ENCODE results near the gene CDH23.
A peak's percentile ranks its signal among the peaks of the same experiment; 100 is the strongest.

The CDH23 gene

GRCh38 chr10:71646037-71646436 lies 249.3 kb downstream of the CDH23 start:
- Histone ChIP-seq H3K9me3 (ENCODE audit: control insufficient read depth in 2 of 2, low read length in 2 of 2) (no peaks in the 10 kb centered on the region), H3K27me3 (ENCODE audit: control insufficient read depth in 2 of 2, insufficient read depth in 2 of 2, low read length in 2 of 2) (no peaks in the 10 kb centered on the region), H3K4me1 (ENCODE audit: control insufficient read depth in 2 of 2, insufficient read depth in 2 of 2, low read length in 2 of 2) (peaks cover 6 to 13% of the 10 kb centered on the region in 2 donors), H3K27ac (ENCODE audit: low read depth in 2 of 2, low read length in 2 of 2) (no peak overlapping the region), H3K36me3 (ENCODE audit: control insufficient read depth in 2 of 2, insufficient read depth in 2 of 2, low read length in 2 of 2) (no peaks in the 10 kb centered on the region), H3K4me3 (ENCODE audit: low read length in 2 of 2) (no peak overlapping the region), H3K9ac (ENCODE audit: low read depth in 1 of 2, low read length in 2 of 2) (no peak overlapping the region)

DNA sequence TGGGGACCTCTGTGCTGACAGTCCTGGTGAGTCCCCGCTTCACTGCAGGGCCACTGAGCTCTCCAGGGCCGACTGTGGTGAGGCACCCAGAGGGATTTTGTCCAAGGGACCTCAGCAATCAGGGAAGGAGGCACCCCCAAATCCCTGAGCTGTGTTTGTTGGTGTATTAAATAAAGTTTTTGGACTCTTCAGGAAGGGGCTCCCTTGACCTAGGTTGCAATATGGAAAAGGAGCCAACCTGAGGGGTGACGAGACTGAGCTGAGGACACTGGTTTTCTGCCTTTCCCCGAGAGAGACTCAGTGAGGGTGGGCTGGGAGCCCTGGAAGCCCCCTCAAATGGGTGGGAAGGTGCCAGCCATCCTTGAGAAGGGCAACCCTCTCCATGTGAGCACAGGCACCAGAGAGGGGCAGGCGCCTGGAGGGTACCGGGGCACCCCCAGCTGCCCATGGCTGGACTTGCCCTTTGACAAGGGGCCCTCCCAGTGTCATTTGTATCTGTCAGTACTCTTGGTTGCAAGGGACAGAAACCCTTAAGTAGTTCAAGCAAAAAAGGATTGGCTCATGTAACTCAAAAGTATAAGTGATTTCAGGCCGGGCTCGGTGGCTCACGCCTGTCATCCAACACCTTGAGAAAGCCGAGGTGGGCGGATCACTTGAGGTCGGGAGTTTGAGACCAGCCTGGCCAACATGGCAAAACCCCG lies 250.0 kb downstream of the CDH23 start:
- Histone ChIP-seq H3K27ac (ENCODE audit: low read depth in 2 of 2, low read length in 2 of 2) (no peak overlapping the region), H3K27me3 (ENCODE audit: control insufficient read depth in 2 of 2, insufficient read depth in 2 of 2, low read length in 2 of 2) (no peaks in the 10 kb centered on the region), H3K36me3 (ENCODE audit: control insufficient read depth in 2 of 2, insufficient read depth in 2 of 2, low read length in 2 of 2) (no peaks in the 10 kb centered on the region), H3K4me1 (ENCODE audit: control insufficient read depth in 2 of 2, insufficient read depth in 2 of 2, low read length in 2 of 2) (peaks cover 6 to 13% of the 10 kb centered on the region in 2 donors), H3K4me3 (ENCODE audit: low read length in 2 of 2) (no peak overlapping the region), H3K9ac (ENCODE audit: low read depth in 1 of 2, low read length in 2 of 2) (no peak overlapping the region), H3K9me3 (ENCODE audit: control insufficient read depth in 2 of 2, low read length in 2 of 2) (no peaks in the 10 kb centered on the region)

DNA sequence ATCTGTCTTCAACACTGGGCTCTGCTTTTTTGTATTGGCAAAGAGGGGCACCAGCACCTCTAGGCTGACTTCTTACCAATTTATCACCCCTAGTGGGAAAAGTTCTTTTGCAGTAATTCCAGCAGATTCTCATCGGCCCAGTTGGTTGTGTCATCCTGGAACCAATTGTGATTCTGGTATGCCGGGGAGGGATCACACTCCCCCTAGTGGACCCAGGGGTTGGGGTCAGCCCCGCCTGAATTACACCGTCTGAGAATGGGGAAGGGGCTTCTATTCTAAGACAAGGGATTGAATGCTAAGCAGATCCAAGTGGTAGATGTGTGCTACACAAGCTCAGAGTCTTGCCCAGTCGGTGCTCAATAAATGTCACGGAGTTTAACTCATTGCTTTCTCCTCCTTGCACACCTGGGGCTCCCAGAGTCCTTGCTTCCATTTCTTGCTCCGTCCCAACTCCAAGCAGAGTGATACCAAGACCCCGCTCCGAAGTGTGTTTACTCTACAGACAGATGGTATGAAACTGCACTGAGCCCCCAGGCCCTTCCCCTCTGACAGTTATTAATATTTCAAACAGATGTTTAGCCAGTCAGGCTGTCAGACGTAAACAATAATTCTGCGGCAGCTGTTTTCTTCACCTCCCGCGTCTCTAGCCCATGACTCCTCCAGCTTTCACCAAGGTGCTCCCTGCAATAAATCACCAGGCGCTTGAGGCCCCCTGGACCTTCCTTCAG lies 251.0 kb downstream of the CDH23 start:
- Histone ChIP-seq H3K4me1 (ENCODE audit: control insufficient read depth in 2 of 2, insufficient read depth in 2 of 2, low read length in 2 of 2) (peaks cover 6 to 13% of the 10 kb centered on the region in 2 donors), H3K4me3 (ENCODE audit: low read length in 2 of 2) (no peak overlapping the region), H3K9ac (ENCODE audit: low read depth in 1 of 2, low read length in 2 of 2) (no peak overlapping the region), H3K27ac (ENCODE audit: low read depth in 2 of 2, low read length in 2 of 2) (no peak overlapping the region), H3K27me3 (ENCODE audit: control insufficient read depth in 2 of 2, insufficient read depth in 2 of 2, low read length in 2 of 2) (no peaks in the 10 kb centered on the region), H3K36me3 (ENCODE audit: control insufficient read depth in 2 of 2, insufficient read depth in 2 of 2, low read length in 2 of 2) (no peaks in the 10 kb centered on the region), H3K9me3 (ENCODE audit: control insufficient read depth in 2 of 2, low read length in 2 of 2) (no peaks in the 10 kb centered on the region)

DNA sequence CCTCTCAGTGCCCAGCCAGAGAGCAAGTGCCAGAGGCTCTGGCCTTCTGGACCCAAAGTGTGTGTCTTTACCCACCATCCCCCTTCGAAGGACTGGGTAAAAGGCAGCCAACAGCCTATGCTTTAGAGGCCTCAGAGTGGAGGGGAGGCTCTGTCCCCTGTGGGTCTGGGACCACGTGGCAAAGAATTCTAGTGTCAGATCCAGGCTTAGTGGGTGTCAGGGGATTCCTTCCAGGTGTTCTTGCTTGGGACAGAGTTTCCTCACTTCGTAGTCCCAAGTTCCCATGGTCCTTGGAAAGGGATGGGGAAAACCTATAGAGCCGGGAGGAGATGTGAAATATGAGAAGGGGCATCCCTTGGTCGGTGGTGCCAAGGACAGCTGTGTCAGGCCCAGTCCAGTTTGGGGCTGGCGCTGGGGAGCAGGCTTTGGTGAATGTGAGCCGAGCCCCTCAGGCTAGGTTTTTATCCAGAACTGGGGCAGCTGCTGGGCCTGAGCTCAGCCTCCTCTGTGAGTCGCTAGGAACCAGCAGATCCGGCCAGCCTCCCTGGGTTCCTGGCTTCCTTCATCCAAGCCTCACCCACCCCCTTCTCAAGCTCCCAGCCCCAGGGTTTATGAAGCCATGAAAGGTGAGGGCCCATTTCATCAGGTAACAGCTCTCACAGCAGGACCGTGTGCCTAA lies 251.7 kb downstream of the CDH23 start:
- no peaks in the 10 kb centered on the region for H3K27me3 ChIP-seq (ENCODE audit: control insufficient read depth in 2 of 2, insufficient read depth in 2 of 2, low read length in 2 of 2)

DNA sequence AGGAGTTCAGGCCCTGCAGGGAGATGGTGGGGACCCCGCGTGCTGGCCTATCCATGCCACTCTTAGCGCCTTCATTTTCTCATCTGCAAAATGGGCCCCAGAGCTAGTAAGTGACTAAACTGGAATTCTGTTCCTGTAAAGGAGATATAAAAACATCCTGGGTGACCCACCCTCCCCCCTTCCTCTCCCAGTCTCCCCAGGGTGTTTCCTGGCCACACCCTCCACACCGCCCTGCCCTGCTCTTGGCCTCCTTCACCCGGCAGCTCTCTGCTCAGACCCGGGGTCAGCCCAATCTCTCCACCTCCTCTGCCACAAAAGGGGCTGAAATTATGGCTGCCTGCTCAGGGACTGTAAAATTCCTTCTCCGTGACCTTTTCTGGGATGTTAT lies 252.2 kb downstream of the CDH23 start:
- no peak overlapping the region for H3K9ac ChIP-seq (ENCODE audit: low read depth in 1 of 2, low read length in 2 of 2)
- no peaks in the 10 kb centered on the region for H3K27me3 ChIP-seq (ENCODE audit: control insufficient read depth in 2 of 2, insufficient read depth in 2 of 2, low read length in 2 of 2)
- peak overlapping the region; percentile 32 to 56 for H3K27ac ChIP-seq (ENCODE audit: low read depth in 2 of 2, low read length in 2 of 2)
- no peak overlapping the region for H3K4me3 ChIP-seq (ENCODE audit: low read length in 2 of 2)
- peaks cover 5 to 13% of the 10 kb centered on the region in 2 donors for H3K4me1 ChIP-seq (ENCODE audit: control insufficient read depth in 2 of 2, insufficient read depth in 2 of 2, low read length in 2 of 2)
- no peaks in the 10 kb centered on the region for H3K36me3 ChIP-seq (ENCODE audit: control insufficient read depth in 2 of 2, insufficient read depth in 2 of 2, low read length in 2 of 2)
- H3K9me3 ChIP-seq (ENCODE audit: control insufficient read depth in 2 of 2, low read length in 2 of 2), result no peaks in the 10 kb centered on the region

More for the DNA sequence above, 251.7 kb downstream of the CDH23 start:
- no peaks in the 10 kb centered on the region for H3K9me3 ChIP-seq (ENCODE audit: control insufficient read depth in 2 of 2, low read length in 2 of 2)
- peak overlapping the region; percentile 9 to 56 for H3K27ac ChIP-seq (ENCODE audit: low read depth in 2 of 2, low read length in 2 of 2)
- H3K36me3 ChIP-seq (ENCODE audit: control insufficient read depth in 2 of 2, insufficient read depth in 2 of 2, low read length in 2 of 2), result no peaks in the 10 kb centered on the region
- H3K4me1 ChIP-seq (ENCODE audit: control insufficient read depth in 2 of 2, insufficient read depth in 2 of 2, low read length in 2 of 2), result peaks cover 6 to 13% of the 10 kb centered on the region in 2 donors
- no peak overlapping the region for H3K9ac ChIP-seq (ENCODE audit: low read depth in 1 of 2, low read length in 2 of 2)
- no peak overlapping the region for H3K4me3 ChIP-seq (ENCODE audit: low read length in 2 of 2)

GRCh38 chr10:71649631-71650030 lies 252.9 kb downstream of the CDH23 start:
- H3K9me3 ChIP-seq (ENCODE audit: control insufficient read depth in 2 of 2, low read length in 2 of 2), result no peaks in the 10 kb centered on the region
- no peak overlapping the region for H3K4me3 ChIP-seq (ENCODE audit: low read length in 2 of 2)
- no peaks in the 10 kb centered on the region for H3K36me3 ChIP-seq (ENCODE audit: control insufficient read depth in 2 of 2, insufficient read depth in 2 of 2, low read length in 2 of 2)
- peaks cover 4 to 13% of the 10 kb centered on the region in 2 donors for H3K4me1 ChIP-seq (ENCODE audit: control insufficient read depth in 2 of 2, insufficient read depth in 2 of 2, low read length in 2 of 2)
- H3K9ac ChIP-seq (ENCODE audit: low read depth in 1 of 2, low read length in 2 of 2), result peak overlapping the region in 1 of 2 donors; percentile 2
- H3K27ac ChIP-seq (ENCODE audit: low read depth in 2 of 2, low read length in 2 of 2), result peak overlapping the region; percentile 28 to 32
- no peaks in the 10 kb centered on the region for H3K27me3 ChIP-seq (ENCODE audit: control insufficient read depth in 2 of 2, insufficient read depth in 2 of 2, low read length in 2 of 2)

- H3K9me3 ChIP-seq (ENCODE audit: control insufficient read depth in 2 of 2, low read length in 2 of 2), result no peaks in the 10 kb centered on the region
- no peak overlapping the region for H3K4me3 ChIP-seq (ENCODE audit: low read length in 2 of 2)
- no peaks in the 10 kb centered on the region for H3K27me3 ChIP-seq (ENCODE audit: control insufficient read depth in 2 of 2, insufficient read depth in 2 of 2, low read length in 2 of 2)
- no peaks in the 10 kb centered on the region for H3K36me3 ChIP-seq (ENCODE audit: control insufficient read depth in 2 of 2, insufficient read depth in 2 of 2, low read length in 2 of 2)
- no peak overlapping the region for H3K9ac ChIP-seq (ENCODE audit: low read depth in 1 of 2, low read length in 2 of 2)
- H3K4me1 ChIP-seq (ENCODE audit: control insufficient read depth in 2 of 2, insufficient read depth in 2 of 2, low read length in 2 of 2), result peaks cover 4 to 13% of the 10 kb centered on the region in 2 donors
- H3K27ac ChIP-seq (ENCODE audit: low read depth in 2 of 2, low read length in 2 of 2), result no peak overlapping the region
These were observed 253.7 kb downstream of the CDH23 start for GRCh38 chr10:71650397-71650796.

GRCh38 chr10:71651428-71651827 lies 254.7 kb downstream of the CDH23 start:
- H3K9me3 ChIP-seq (ENCODE audit: control insufficient read depth in 2 of 2, low read length in 2 of 2), result no peaks in the 10 kb centered on the region
- H3K4me1 ChIP-seq (ENCODE audit: control insufficient read depth in 2 of 2, insufficient read depth in 2 of 2, low read length in 2 of 2), result peaks cover 4 to 13% of the 10 kb centered on the region in 2 donors
- no peaks in the 10 kb centered on the region for H3K36me3 ChIP-seq (ENCODE audit: control insufficient read depth in 2 of 2, insufficient read depth in 2 of 2, low read length in 2 of 2)
- no peak overlapping the region for H3K4me3 ChIP-seq (ENCODE audit: low read length in 2 of 2)
- H3K9ac ChIP-seq (ENCODE audit: low read depth in 1 of 2, low read length in 2 of 2), result no peak overlapping the region
- H3K27ac ChIP-seq (ENCODE audit: low read depth in 2 of 2, low read length in 2 of 2), result no peak overlapping the region
- H3K27me3 ChIP-seq (ENCODE audit: control insufficient read depth in 2 of 2, insufficient read depth in 2 of 2, low read length in 2 of 2), result no peaks in the 10 kb centered on the region

DNA sequence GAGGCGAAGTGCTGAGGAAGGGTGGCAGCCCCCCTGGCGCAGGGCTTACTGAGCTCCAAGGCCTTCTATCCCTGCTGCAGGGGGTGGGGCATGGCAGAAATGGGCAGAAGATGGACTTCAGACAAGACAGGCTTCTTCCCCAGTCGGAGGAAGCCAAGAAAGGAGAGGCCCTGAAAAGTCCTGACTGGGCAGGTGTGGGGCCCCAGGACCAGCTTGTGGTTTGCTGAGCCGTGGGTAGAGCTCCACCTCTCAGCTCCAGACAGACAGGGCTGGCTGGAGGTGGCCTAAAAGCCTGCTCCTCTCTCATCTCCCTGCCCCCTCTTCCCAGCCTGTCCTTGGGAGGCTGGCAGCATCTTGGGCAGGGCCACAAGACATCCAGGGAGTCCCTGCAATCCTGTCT lies 255.2 kb downstream of the CDH23 start:
- no peak overlapping the region for H3K27ac ChIP-seq (ENCODE audit: low read depth in 2 of 2, low read length in 2 of 2)
- no peaks in the 10 kb centered on the region for H3K27me3 ChIP-seq (ENCODE audit: control insufficient read depth in 2 of 2, insufficient read depth in 2 of 2, low read length in 2 of 2)
- no peaks in the 10 kb centered on the region for H3K36me3 ChIP-seq (ENCODE audit: control insufficient read depth in 2 of 2, insufficient read depth in 2 of 2, low read length in 2 of 2)
- no peak overlapping the region for H3K9ac ChIP-seq (ENCODE audit: low read depth in 1 of 2, low read length in 2 of 2)
- H3K4me3 ChIP-seq (ENCODE audit: low read length in 2 of 2), result no peak overlapping the region
- no peaks in the 10 kb centered on the region for H3K9me3 ChIP-seq (ENCODE audit: control insufficient read depth in 2 of 2, low read length in 2 of 2)
- peaks cover 4 to 13% of the 10 kb centered on the region in 2 donors for H3K4me1 ChIP-seq (ENCODE audit: control insufficient read depth in 2 of 2, insufficient read depth in 2 of 2, low read length in 2 of 2)

- Histone ChIP-seq H3K9me3 (ENCODE audit: control insufficient read depth in 2 of 2, low read length in 2 of 2) (no peaks in the 10 kb centered on the region), H3K4me1 (ENCODE audit: control insufficient read depth in 2 of 2, insufficient read depth in 2 of 2, low read length in 2 of 2) (peaks cover 4 to 13% of the 10 kb centered on the region in 2 donors), H3K27ac (ENCODE audit: low read depth in 2 of 2, low read length in 2 of 2) (no peak overlapping the region), H3K4me3 (ENCODE audit: low read length in 2 of 2) (no peak overlapping the region), H3K27me3 (ENCODE audit: control insufficient read depth in 2 of 2, insufficient read depth in 2 of 2, low read length in 2 of 2) (no peaks in the 10 kb centered on the region), H3K36me3 (ENCODE audit: control insufficient read depth in 2 of 2, insufficient read depth in 2 of 2, low read length in 2 of 2) (no peaks in the 10 kb centered on the region), H3K9ac (ENCODE audit: low read depth in 1 of 2, low read length in 2 of 2) (no peak overlapping the region)
These were observed 256.3 kb downstream of the CDH23 start for GRCh38 chr10:71653044-71653443.
